OCI-LY7 (cell line): Measurements from ENCODE around the gene OBI1.

Experiments
- CTCF ChIP-seq: fragments of 200-600 bp; sonication (generic); conservative IDR thresholded peaks from 2 replicates; pipeline ENCODE4 v1.5.1; 2014; ENCODE audit warnings: mild to moderate bottlenecking, antibody characterized with exemption, low read length, moderate library complexity, mixed read lengths
- EZH2phosphoT487 ChIP-seq: fragments of 200-600 bp; sonication (generic); IDR thresholded peaks from 2 replicates; pipeline ENCODE4 v1.6.1; 2018; ENCODE audit warnings: low read depth, borderline replicate concordance, mild to moderate bottlenecking, mixed run types, antibody characterized with exemption, low read length, moderate library complexity, mixed read lengths

DNA sequence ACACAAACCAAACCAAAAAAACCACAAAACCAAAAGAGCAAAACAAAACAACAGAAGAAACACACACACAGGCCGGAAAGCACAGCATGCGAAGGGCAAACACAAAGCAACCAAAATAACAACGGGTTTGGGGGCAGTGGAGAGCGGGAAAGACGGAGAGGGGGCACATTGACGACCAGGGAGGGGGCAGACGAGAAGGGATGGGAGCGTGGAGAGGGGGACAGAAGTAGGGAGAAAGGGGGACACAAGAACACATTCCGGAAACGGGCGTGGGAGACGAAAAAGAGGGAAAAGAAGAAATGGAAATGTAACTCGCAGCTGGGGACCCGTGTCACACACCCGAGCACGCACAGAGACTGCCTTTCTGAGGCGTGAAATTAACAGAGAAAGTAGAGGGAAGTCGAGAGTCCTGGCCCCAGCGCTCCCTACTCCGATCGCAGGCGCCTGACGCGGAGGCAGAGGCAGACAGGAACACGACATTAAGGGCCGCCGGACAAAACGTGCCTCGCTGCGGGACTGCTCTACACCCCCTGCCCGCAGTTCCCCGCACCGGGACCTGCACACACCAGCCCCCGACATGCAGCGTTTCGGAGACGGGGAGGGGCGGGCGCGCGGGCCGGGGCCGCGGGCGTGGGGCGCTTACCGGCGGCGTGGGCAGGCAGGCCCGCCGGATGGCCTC lies 56.3 kb downstream of the OBI1 start:
- TF ChIP-seq CTCF (no peak), EZH2phosphoT487 (no peak)
